Heart right ventricle (tissue), 16 donors: ENCODE measurements around the gene UAP1. TPM values are rescaled to one million over a fixed set of nuclear protein-coding genes. Genes with fewer than 3 reads are reported as not detected.

Experiments
- ATAC-seq, 8 donors: fragments of 200-7000 bp; cut with Tn5 transposase; one replicate each; pipeline ENCODE4 v1.9.1; 2020; ENCODE audit warnings: mild to moderate bottlenecking in 8 of 8, moderate library complexity in 8 of 8, moderate number of reproducible peaks in 1 of 8
- DNase-seq, 2 donors: peaks; one replicate each; pipeline ENCODE4 v3.0.0-alpha.2; 2020
- H3K27ac ChIP-seq, 10 donors: fragments of 200-600 bp; sonication (generic) in 2 of 10; one replicate each; pipeline versions ENCODE4 v1.5.0 to v1.8.0; 2020 to 2022; ENCODE audit warnings: mild to moderate bottlenecking in 3 of 10
- H3K27me3 ChIP-seq, 7 donors: fragments of 200-600 bp; one replicate each; pipeline ENCODE4 v1.8.0; 2021 to 2022; ENCODE audit warnings: mild to moderate bottlenecking in 2 of 7
- H3K36me3 ChIP-seq, 9 donors: fragments of 200-600 bp; sonication (generic) in 1 of 9; one replicate each; pipeline versions ENCODE4 v1.5.0 to v1.8.0; 2020 to 2022; ENCODE audit warnings: mild to moderate bottlenecking in 2 of 9
- H3K4me1 ChIP-seq, 9 donors: fragments of 200-600 bp; sonication (generic) in 1 of 9; one replicate each; pipeline versions ENCODE4 v1.5.0 to v1.8.0; 2020 to 2022; ENCODE audit warnings: mild to moderate bottlenecking in 4 of 9
- H3K4me3 ChIP-seq, 10 donors: fragments of 200-600 bp; sonication (generic) in 2 of 10; one replicate each; pipeline versions ENCODE4 v1.5.0 to v1.8.0; 2020 to 2022; ENCODE audit warnings: mild to moderate bottlenecking in 7 of 10, moderate library complexity in 2 of 10
- H3K9me3 ChIP-seq, 11 donors: fragments of 200-600 bp in 10 of 11; sonication (generic) in 2 of 11; one replicate each; pipeline versions ENCODE4 v1.5.0 to v1.8.0; 2013 to 2022; ENCODE audit warnings: mild to moderate bottlenecking in 2 of 11, control low read depth in 1 of 11, moderate library complexity in 1 of 11
- WGBS, 2 donors: extraction: QIAGEN DNeasy Blood & Tissue Kit; methylation state at CpG; one replicate each; pipeline ENCODE4 v1.1.7; 2013; ENCODE audit warnings: inconsistent platforms in 1 of 2; 5-methylcytosine and 5-hydroxymethylcytosine counted together
- intact Hi-C, 10 donors: fragments of 100-400 bp; cut with DNase I; formaldehyde crosslinking; loops; one replicate each; pipeline versions ENCODE4 v1.11.1 to v1.14.2; 2022
- polyA plus RNA-seq, 2 donors: library from polyadenylated mRNA; stranded (reverse); fragments of 200-250 nt; gene quantifications; one replicate each; pipeline ENCODE4 v1.2.3, GENCODE V29; 2013
- total RNA-seq, 10 donors: library from RNA; stranded (reverse); fragmentation: NEBNext Ultra II Directional in 3 of 10; extraction: Animal tissue kit (Norgen Biotek cat#: 25700) in 3 of 10; gene quantifications; one replicate each; pipeline versions ENCODE4 v1.2.1 to v1.2.4, GENCODE V29; 2021 to 2023
- TF ChIP-seq, protein P1 (sequence below), 9 donors: fragments of 200-600 bp; sonication (generic) in 2 of 9; IDR thresholded peaks; one replicate each; pipeline versions ENCODE4 v1.5.0 to v1.8.0; 2021 to 2022; ENCODE audit warnings: antibody characterized with exemption in 9 of 9, mild to moderate bottlenecking in 5 of 9, moderate library complexity in 1 of 9
- donor health status: Arrhythmogenic right ventricular cardiomyopathy.
- donor health status: ischemic (EF 13 %, LVEDD 7.1; RV severe dilation, severe dysfunction).
- donor health status: healthy with polysubstance abuse.
- donor health status: DM: no; HTN: yes; CAD: no.
- donor health status: DM: no; HTN: no; CAD: no.
- donor health status: ischemic (EF 25% LVEDD 6.9; RV normal size, moderate dysfunction).
- donor health status: ischemic (EF 25% LVEDD 5.7; RV mildly dilated, moderate dysfunction).
- donor health status: healthy.
- donor health status: DM: yes; HTN: yes; CAD: no.
- donor health status: Ischemic cardiomyopathy.
- donor health status: ischemic (EF 35%, LVEDD 5.7; RV mildly dilated, moderate dysfunction).
- donor health status: nonischemic (EF 11% LVEDD 7.7; RV severe dilation, severe dysfunction).
- donor health status: DM: yes; HTN: yes; CAD: no.
- donor health status: PGD.
- donor health status: ischemic (EF 29% LVEDD 5.4; RV normal size, mild dysfunction).
- donor health status: nonischemic (EF 23%, LVEDD 6.1; RV moderate dilation, normal function).

The UAP1 gene
- total and polyA plus RNA-seq, 12 donors, result 14.6 to 48.6 (median 20.7) TPM

DNA sequence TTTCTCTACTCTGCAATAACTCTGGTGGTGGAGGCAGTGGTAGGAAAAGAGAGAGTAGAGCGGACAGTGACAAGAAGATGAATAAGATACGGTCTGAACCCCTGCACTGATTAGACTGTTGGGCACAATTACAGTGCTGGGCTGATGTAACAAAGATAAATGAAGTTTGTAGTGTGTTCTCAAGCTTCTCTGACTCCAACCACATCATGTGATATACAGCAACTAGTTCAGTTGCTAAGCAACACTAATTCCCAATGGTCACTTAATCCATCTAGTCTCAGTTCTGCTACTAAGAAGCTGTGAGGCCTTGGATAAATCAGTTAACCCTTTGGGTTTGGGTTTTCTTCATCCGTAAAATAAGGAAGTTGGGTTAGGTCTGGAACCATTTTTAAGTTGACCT lies 88.1 kb downstream of the UAP1 start:
- TF ChIP-seq, protein P1, sequence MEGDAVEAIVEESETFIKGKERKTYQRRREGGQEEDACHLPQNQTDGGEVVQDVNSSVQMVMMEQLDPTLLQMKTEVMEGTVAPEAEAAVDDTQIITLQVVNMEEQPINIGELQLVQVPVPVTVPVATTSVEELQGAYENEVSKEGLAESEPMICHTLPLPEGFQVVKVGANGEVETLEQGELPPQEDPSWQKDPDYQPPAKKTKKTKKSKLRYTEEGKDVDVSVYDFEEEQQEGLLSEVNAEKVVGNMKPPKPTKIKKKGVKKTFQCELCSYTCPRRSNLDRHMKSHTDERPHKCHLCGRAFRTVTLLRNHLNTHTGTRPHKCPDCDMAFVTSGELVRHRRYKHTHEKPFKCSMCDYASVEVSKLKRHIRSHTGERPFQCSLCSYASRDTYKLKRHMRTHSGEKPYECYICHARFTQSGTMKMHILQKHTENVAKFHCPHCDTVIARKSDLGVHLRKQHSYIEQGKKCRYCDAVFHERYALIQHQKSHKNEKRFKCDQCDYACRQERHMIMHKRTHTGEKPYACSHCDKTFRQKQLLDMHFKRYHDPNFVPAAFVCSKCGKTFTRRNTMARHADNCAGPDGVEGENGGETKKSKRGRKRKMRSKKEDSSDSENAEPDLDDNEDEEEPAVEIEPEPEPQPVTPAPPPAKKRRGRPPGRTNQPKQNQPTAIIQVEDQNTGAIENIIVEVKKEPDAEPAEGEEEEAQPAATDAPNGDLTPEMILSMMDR (IDR thresholded peaks at IDR 0.05), result no peak
- H3K9me3 ChIP-seq, result no peaks in the 10 kb centered on the region

More for the DNA sequence above, 88.1 kb downstream of the UAP1 start:
- Histone ChIP-seq H3K27ac (no peak overlapping the region), H3K36me3 (no peaks in the 10 kb centered on the region), H3K4me3 (no peak overlapping the region), H3K27me3 (no peaks in the 10 kb centered on the region), H3K4me1 (peaks cover 0 to 14% (median 1%) of the 10 kb centered on the region in 9 donors)
- WGBS, 2 donors, result 82 to 86% methylated on average over 3 of the region's 3 CpGs
- intact Hi-C loops, result no loop called here
- ATAC-seq (no peak), DNase-seq (no peak)

Other genes starting within 250 kb of the UAP1 start
- not detected for gene SPATA46, start 184.9 kb upstream of the UAP1 start, total RNA-seq
- gene SPATA46, start 184.9 kb upstream of the UAP1 start, polyA plus RNA-seq, result not detected
- gene C1orf226, start 180.0 kb upstream of the UAP1 start, total RNA-seq, result 1 to 10 TPM; 2.0 to 6.7 (median 5.5) TPM
- gene C1orf226, start 180.0 kb upstream of the UAP1 start, polyA plus RNA-seq, result 1 to 10 TPM; 1.0 to 1.8 TPM
- gene SH2D1B, start 149.6 kb upstream of the UAP1 start, total RNA-seq, result under 1 TPM in 4 of 10 donors, not detected in 6; 0.15 to 0.60 (median 0.17) TPM
- gene SH2D1B, start 149.6 kb upstream of the UAP1 start, polyA plus RNA-seq, result under 1 TPM in 1 of 2 donors, not detected in 1; 0.09 TPM
- 10 to 100 TPM; 16.9 to 30.6 (median 21.0) TPM for gene UHMK1, start 63.9 kb upstream of the UAP1 start, total RNA-seq
- gene UHMK1, start 63.9 kb upstream of the UAP1 start, polyA plus RNA-seq, result 1 to 10 TPM; 6.7 to 8.5 TPM
- gene DDR2, start 70.7 kb downstream of the UAP1 start, total RNA-seq, result 10 to 100 TPM; 16.1 to 32.0 (median 22.9) TPM
- 1 to 10 TPM; 5.1 to 9.3 TPM for gene DDR2, start 70.7 kb downstream of the UAP1 start, polyA plus RNA-seq
- gene HSD17B7, start 229.0 kb downstream of the UAP1 start, total RNA-seq, result 1 to 10 TPM; 1.7 to 7.2 (median 3.2) TPM
- gene HSD17B7, start 229.0 kb downstream of the UAP1 start, polyA plus RNA-seq, result 10 to 100 TPM in 1 of 2 donors, 1 to 10 TPM in 1; 4.5 to 11.2 TPM